ENCODE data around the gene ZNF283.
A peak's percentile ranks its signal among the peaks of the same experiment; 100 is the strongest.
"Not testable (repeated sequence)": the region's sequence is repeated elsewhere in the genome, so short reads cannot be mapped to it uniquely, and the experiment has no call there.

The ZNF283 gene

GRCh38 chr19:43802216-43802951, 24.7 kb upstream of the ZNF283 start, which contains the start of gene LYPD5:
Gene LYPD5 (minus strand): TSS chr19:43802447. CDS start chr19:43802380, 67 bp downstream.
- no peak for DNase-seq

- no peak for DNase-seq
These were observed 22.7 kb upstream of the ZNF283 start for GRCh38 chr19:43804432-43804831.

- DNase-seq = not testable (repeated sequence)
These were observed 20.7 kb upstream of the ZNF283 start for GRCh38 chr19:43806401-43806800.

- DNase-seq = no peak
These were observed 20.3 kb upstream of the ZNF283 start for GRCh38 chr19:43806848-43807247.

- DNase-seq = no peak
These were observed 19.5 kb upstream of the ZNF283 start for GRCh38 chr19:43807651-43808050.

GRCh38 chr19:43809762-43810696, 17.1 kb upstream of the ZNF283 start:
- no peak for DNase-seq

GRCh38 chr19:43811837-43812236, 15.3 kb upstream of the ZNF283 start:
- no peak for DNase-seq

GRCh38 chr19:43812259-43812658, 14.9 kb upstream of the ZNF283 start:
- DNase-seq = no peak

GRCh38 chr19:43812688-43813087, 14.4 kb upstream of the ZNF283 start:
- no peak for DNase-seq

- DNase-seq = no peak
These were observed 12.3 kb upstream of the ZNF283 start for GRCh38 chr19:43814663-43815352.

GRCh38 chr19:43817454-43817853, 9.7 kb upstream of the ZNF283 start:
- DNase-seq = not testable (repeated sequence)

GRCh38 chr19:43818500-43818899, 8.6 kb upstream of the ZNF283 start:
- DNase-seq = no peak

GRCh38 chr19:43820098-43820883, 6.8 kb upstream of the ZNF283 start:
- peak; percentile 22 to 32 for DNase-seq

GRCh38 chr19:43820884-43821215, 6.3 kb upstream of the ZNF283 start:
- no peak for DNase-seq

- not testable (repeated sequence) for DNase-seq
These were observed 3.3 kb upstream of the ZNF283 start for GRCh38 chr19:43823856-43824255.

- DNase-seq = not testable (repeated sequence)
These were observed 2.5 kb upstream of the ZNF283 start for GRCh38 chr19:43824572-43824971.

GRCh38 chr19:43839139-43839538, 12.0 kb downstream of the ZNF283 start:
- DNase-seq = no peak

GRCh38 chr19:43842007-43842406, 14.9 kb downstream of the ZNF283 start:
- DNase-seq = no peak

GRCh38 chr19:43847246-43847645, 20.1 kb downstream of the ZNF283 start:
- no peak for DNase-seq

GRCh38 chr19:43847884-43848283, 20.8 kb downstream of the ZNF283 start:
- no peak for DNase-seq

GRCh38 chr19:43848821-43849220, 21.7 kb downstream of the ZNF283 start:
- no peak for DNase-seq

- no peak for DNase-seq
These were observed 31.1 kb downstream of the ZNF283 start for GRCh38 chr19:43858174-43858573.

Measured in activated CD4-positive, alpha-beta T cell treated with anti-CD3 and anti-CD28 coated beads for 4 hours (primary cell).